ENCODE results near the gene PAMR1.

PAMR1 gene

DNA sequence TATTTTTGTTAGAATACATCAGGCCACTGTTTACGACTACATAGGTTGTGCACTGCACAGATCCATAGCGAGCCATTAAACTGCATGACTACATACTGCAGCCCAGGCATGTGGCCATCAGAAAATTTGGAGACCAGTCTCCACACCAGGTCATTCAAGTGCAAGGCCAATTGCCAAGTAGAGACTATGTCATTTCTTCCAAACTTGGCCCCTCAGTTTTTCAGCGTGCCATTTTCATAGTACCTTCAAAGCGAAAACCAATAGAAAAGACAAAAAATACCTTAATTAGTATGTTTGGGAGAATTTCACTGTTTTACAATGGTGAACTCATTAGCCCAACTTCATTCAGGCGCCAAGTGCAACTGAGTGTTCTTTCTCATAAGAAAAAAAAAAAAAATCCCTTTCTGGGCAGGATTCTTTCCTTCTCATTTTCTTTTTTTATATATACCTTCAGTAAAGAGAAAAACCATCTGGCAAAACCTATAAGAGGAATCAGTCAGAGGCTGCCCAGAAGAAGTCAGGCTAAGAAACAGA lies 30.4 kb downstream of the PAMR1 start:
- H4K20me1 ChIP-seq (ENCODE audit: insufficient read depth, low read length, poor library complexity, severe bottlenecking), result no peaks in the 10 kb centered on the region
- no peak overlapping the region for H3K4me3 ChIP-seq (ENCODE audit: low read length, poor library complexity, severe bottlenecking)
- H3K9me2 ChIP-seq (replicated peaks; ENCODE audit: low read depth, low read length), result no peaks in the 10 kb centered on the region
- no peaks in the 10 kb centered on the region for H3K4me1 ChIP-seq (ENCODE audit: insufficient read depth, low read length, poor library complexity, severe bottlenecking)
- no peak overlapping the region for H3K9ac ChIP-seq (ENCODE audit: low read depth, low read length, poor library complexity, severe bottlenecking)
- H3K36me3 ChIP-seq (ENCODE audit: insufficient read depth, low read length), result no peaks in the 10 kb centered on the region
- no peaks in the 10 kb centered on the region for H3F3A ChIP-seq (ENCODE audit: low read depth)
- H3K4me2 ChIP-seq (ENCODE audit: low read depth, low read length, poor library complexity, severe bottlenecking), result no peak overlapping the region
- no peak overlapping the region for H2AFZ ChIP-seq (ENCODE audit: low read length)
- H3K9me3 ChIP-seq (ENCODE audit: insufficient read depth, low read depth, low read length), result no peaks in the 10 kb centered on the region
- no peaks in the 10 kb centered on the region for H3K27me3 ChIP-seq (ENCODE audit: insufficient read depth, low read length, poor library complexity, severe bottlenecking)
- H3K79me2 ChIP-seq (ENCODE audit: insufficient read depth, low read length), result no peaks in the 10 kb centered on the region
- no peak for TF ChIP-seq EZH2phosphoT487 (IDR thresholded peaks at IDR 0.05; ENCODE audit: borderline replicate concordance)
- TF ChIP-seq, protein P1, sequence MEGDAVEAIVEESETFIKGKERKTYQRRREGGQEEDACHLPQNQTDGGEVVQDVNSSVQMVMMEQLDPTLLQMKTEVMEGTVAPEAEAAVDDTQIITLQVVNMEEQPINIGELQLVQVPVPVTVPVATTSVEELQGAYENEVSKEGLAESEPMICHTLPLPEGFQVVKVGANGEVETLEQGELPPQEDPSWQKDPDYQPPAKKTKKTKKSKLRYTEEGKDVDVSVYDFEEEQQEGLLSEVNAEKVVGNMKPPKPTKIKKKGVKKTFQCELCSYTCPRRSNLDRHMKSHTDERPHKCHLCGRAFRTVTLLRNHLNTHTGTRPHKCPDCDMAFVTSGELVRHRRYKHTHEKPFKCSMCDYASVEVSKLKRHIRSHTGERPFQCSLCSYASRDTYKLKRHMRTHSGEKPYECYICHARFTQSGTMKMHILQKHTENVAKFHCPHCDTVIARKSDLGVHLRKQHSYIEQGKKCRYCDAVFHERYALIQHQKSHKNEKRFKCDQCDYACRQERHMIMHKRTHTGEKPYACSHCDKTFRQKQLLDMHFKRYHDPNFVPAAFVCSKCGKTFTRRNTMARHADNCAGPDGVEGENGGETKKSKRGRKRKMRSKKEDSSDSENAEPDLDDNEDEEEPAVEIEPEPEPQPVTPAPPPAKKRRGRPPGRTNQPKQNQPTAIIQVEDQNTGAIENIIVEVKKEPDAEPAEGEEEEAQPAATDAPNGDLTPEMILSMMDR (conservative IDR thresholded peaks at IDR 0.05; ENCODE audit: low read length), result no peak

DNA sequence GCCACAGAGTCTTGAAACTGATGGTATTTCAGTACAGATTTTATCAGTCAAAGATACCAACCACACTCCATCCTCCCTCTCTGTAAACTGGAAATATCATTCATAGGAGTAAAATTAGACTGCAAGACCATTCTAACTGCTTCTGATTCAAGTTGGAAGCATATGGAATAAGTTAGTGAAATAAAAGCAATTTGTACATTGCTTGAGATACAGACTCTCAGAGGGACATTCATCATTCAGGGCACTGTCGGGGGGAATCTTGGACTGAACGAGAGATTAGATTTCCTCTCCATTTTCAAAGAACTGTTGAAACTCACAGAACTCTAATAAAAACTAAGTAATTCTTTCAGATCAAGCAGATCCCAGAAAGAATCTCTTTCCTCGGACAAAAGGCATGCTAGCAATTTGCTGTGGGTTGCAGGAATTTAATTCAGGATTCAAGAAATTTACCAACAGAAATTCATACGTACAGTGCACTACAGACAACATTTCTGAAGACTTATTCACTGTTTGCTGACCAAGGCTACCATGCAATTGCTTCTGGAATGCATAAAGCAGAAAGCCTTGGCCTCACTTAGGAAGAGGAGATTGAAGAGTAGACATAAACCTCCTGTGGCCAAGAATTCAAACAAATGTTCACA lies 34.1 kb downstream of the PAMR1 start:
- Histone ChIP-seq H3K79me2 (ENCODE audit: insufficient read depth, low read length) (no peaks in the 10 kb centered on the region), H3K4me2 (ENCODE audit: low read depth, low read length, poor library complexity, severe bottlenecking) (no peak overlapping the region), H3K36me3 (ENCODE audit: insufficient read depth, low read length) (no peaks in the 10 kb centered on the region), H3K9me3 (ENCODE audit: insufficient read depth, low read depth, low read length) (no peaks in the 10 kb centered on the region), H3K9me2 (replicated peaks; ENCODE audit: low read depth, low read length) (no peaks in the 10 kb centered on the region), H2AFZ (ENCODE audit: low read length) (no peak overlapping the region), H3F3A (ENCODE audit: low read depth) (no peaks in the 10 kb centered on the region), H3K4me3 (ENCODE audit: low read length, poor library complexity, severe bottlenecking) (no peak overlapping the region), H3K9ac (ENCODE audit: low read depth, low read length, poor library complexity, severe bottlenecking) (no peak overlapping the region), H3K4me1 (ENCODE audit: insufficient read depth, low read length, poor library complexity, severe bottlenecking) (no peaks in the 10 kb centered on the region), H4K20me1 (ENCODE audit: insufficient read depth, low read length, poor library complexity, severe bottlenecking) (no peaks in the 10 kb centered on the region), H3K27me3 (ENCODE audit: insufficient read depth, low read length, poor library complexity, severe bottlenecking) (no peaks in the 10 kb centered on the region)
- no peak for TF ChIP-seq EZH2phosphoT487 (IDR thresholded peaks at IDR 0.05; ENCODE audit: borderline replicate concordance)
- TF ChIP-seq, protein P1 (conservative IDR thresholded peaks at IDR 0.05; ENCODE audit: low read length), result no peak

DNA sequence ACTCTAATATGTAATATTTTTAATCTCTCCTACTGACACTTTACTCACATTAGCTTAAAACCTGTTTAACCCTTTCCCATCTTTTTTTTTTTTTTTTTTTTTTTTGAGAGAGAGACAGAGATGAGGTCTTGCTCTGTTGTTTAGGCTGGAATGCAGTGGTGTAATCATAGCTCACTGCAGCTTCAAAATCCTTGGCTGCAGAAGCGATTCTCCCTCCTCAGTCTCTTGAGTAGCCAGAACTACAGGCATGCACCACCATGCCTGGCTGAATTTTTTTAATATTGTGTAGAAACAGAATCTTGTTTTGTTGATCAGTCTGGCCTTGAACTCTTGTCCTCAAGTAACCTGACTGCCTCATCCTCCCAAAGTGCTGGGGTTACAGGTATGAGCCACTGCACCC lies 37.3 kb downstream of the PAMR1 start:
- Histone ChIP-seq H3K9me3 (ENCODE audit: insufficient read depth, low read depth, low read length) (peaks cover 1% of the 10 kb centered on the region; the same call in 1 of the 2 replicates), H3K79me2 (ENCODE audit: insufficient read depth, low read length) (no peaks in the 10 kb centered on the region), H2AFZ (ENCODE audit: low read length) (no peak overlapping the region), H4K20me1 (ENCODE audit: insufficient read depth, low read length, poor library complexity, severe bottlenecking) (no peaks in the 10 kb centered on the region), H3K36me3 (ENCODE audit: insufficient read depth, low read length) (no peaks in the 10 kb centered on the region), H3K4me1 (ENCODE audit: insufficient read depth, low read length, poor library complexity, severe bottlenecking) (no peaks in the 10 kb centered on the region), H3K9me2 (replicated peaks; ENCODE audit: low read depth, low read length) (no peaks in the 10 kb centered on the region), H3F3A (ENCODE audit: low read depth) (no peaks in the 10 kb centered on the region), H3K27me3 (ENCODE audit: insufficient read depth, low read length, poor library complexity, severe bottlenecking) (no peaks in the 10 kb centered on the region), H3K4me2 (ENCODE audit: low read depth, low read length, poor library complexity, severe bottlenecking) (no peak overlapping the region), H3K9ac (ENCODE audit: low read depth, low read length, poor library complexity, severe bottlenecking) (no peak overlapping the region), H3K4me3 (ENCODE audit: low read length, poor library complexity, severe bottlenecking) (no peak overlapping the region)
- no peak for TF ChIP-seq EZH2phosphoT487 (IDR thresholded peaks at IDR 0.05; ENCODE audit: borderline replicate concordance)
- TF ChIP-seq, protein P1 (conservative IDR thresholded peaks at IDR 0.05; ENCODE audit: low read length), result no peak

Data from Loucy (cell line).